ENCODE results near the gene NUBPL.

NUBPL gene

GRCh38 chr14:31561155-31561846 lies at the start of gene NUBPL:
NUBPL (plus strand) TSS chr14:31561404; CDS start chr14:31561440, 36 bp downstream.
- peak; percentile 87 for FAIRE-seq
- DNase-seq (ENCODE audit: low spot score) = peak; percentile 93

GRCh38 chr14:31527087-31527486 lies 34.1 kb upstream of the NUBPL start:
- DNase-seq (ENCODE audit: low spot score) = no peak
- no peak for FAIRE-seq

GRCh38 chr14:31527546-31527945 lies 33.7 kb upstream of the NUBPL start:
- no peak for DNase-seq (ENCODE audit: low spot score)
- no peak for FAIRE-seq

- FAIRE-seq (no peak), DNase-seq (ENCODE audit: low spot score) (no peak)
These were observed 32.2 kb upstream of the NUBPL start for GRCh38 chr14:31529053-31529452.

GRCh38 chr14:31530136-31530535 lies 31.1 kb upstream of the NUBPL start:
- DNase-seq (ENCODE audit: low spot score) (no peak), FAIRE-seq (peak; percentile 52)

GRCh38 chr14:31536201-31536960 lies 24.8 kb upstream of the NUBPL start:
- DNase-seq (ENCODE audit: low spot score) (no peak), FAIRE-seq (no peak)

- FAIRE-seq (no peak), DNase-seq (ENCODE audit: low spot score) (no peak)
These were observed 19.5 kb upstream of the NUBPL start for GRCh38 chr14:31541702-31542101.

GRCh38 chr14:31543969-31544799 lies 17.0 kb upstream of the NUBPL start:
- DNase-seq (ENCODE audit: low spot score) = no peak
- no peak for FAIRE-seq

- no peak for FAIRE-seq
- no peak for DNase-seq (ENCODE audit: low spot score)
These were observed 16.4 kb upstream of the NUBPL start for GRCh38 chr14:31544816-31545215.

GRCh38 chr14:31545328-31545727 lies 15.9 kb upstream of the NUBPL start:
- FAIRE-seq = no peak
- no peak for DNase-seq (ENCODE audit: low spot score)

- DNase-seq (ENCODE audit: low spot score) (no peak), FAIRE-seq (no peak)
These were observed 11.4 kb upstream of the NUBPL start for GRCh38 chr14:31549817-31550216.

- DNase-seq (ENCODE audit: low spot score) = no peak
- FAIRE-seq = no peak
These were observed 10.6 kb upstream of the NUBPL start for GRCh38 chr14:31550589-31550988.

- no peak for DNase-seq (ENCODE audit: low spot score)
- FAIRE-seq = no peak
These were observed 5.0 kb upstream of the NUBPL start for GRCh38 chr14:31556191-31556590.

- no peak for FAIRE-seq
These were observed 1.3 kb upstream of the NUBPL start for GRCh38 chr14:31559939-31560338.

GRCh38 chr14:31560759-31561154 lies 447 bp upstream of the NUBPL start:
- DNase-seq (ENCODE audit: low spot score) = peak; percentile 7
- no peak for FAIRE-seq

More at GRCh38 chr14:31559939-31560338, 1.3 kb upstream of the NUBPL start:
- DNase-seq (ENCODE audit: low spot score) = no peak

GRCh38 chr14:31564194-31564593 lies 3.0 kb downstream of the NUBPL start:
- FAIRE-seq = no peak

GRCh38 chr14:31566456-31566855 lies 5.3 kb downstream of the NUBPL start:
- FAIRE-seq = no peak
- DNase-seq (ENCODE audit: low spot score) = no peak

More at GRCh38 chr14:31564194-31564593, 3.0 kb downstream of the NUBPL start:
- no peak for DNase-seq (ENCODE audit: low spot score)

- DNase-seq (ENCODE audit: low spot score) = no peak
- FAIRE-seq = no peak
These were observed 6.5 kb downstream of the NUBPL start for GRCh38 chr14:31567655-31568054.

GRCh38 chr14:31568161-31568560 lies 7.0 kb downstream of the NUBPL start:
- FAIRE-seq (no peak), DNase-seq (ENCODE audit: low spot score) (no peak)

- FAIRE-seq (no peak), DNase-seq (ENCODE audit: low spot score) (no peak)
These were observed 7.5 kb downstream of the NUBPL start for GRCh38 chr14:31568671-31569070.

- FAIRE-seq = no peak
These were observed 11.8 kb downstream of the NUBPL start for GRCh38 chr14:31572955-31573354.

GRCh38 chr14:31576949-31577348 lies 15.7 kb downstream of the NUBPL start:
- no peak for DNase-seq (ENCODE audit: low spot score)
- FAIRE-seq = no peak

More at GRCh38 chr14:31572955-31573354, 11.8 kb downstream of the NUBPL start:
- no peak for DNase-seq (ENCODE audit: low spot score)
